HG03039 (cell line): ENCODE results near the gene ACADVL.

Source experiments
- ATAC-seq: cut with Tn5 transposase; IDR thresholded peaks from one replicate; pipeline ENCODE4 v1.9.1; 2021; ENCODE audit warnings: mild to moderate bottlenecking, moderate library complexity; ENCODE audit not compliant: unreplicated experiment

Gene ACADVL

GRCh38 chr17:7191069-7191468 lies 28.7 kb upstream of the ACADVL start:
- ATAC-seq: no peak

DNA sequence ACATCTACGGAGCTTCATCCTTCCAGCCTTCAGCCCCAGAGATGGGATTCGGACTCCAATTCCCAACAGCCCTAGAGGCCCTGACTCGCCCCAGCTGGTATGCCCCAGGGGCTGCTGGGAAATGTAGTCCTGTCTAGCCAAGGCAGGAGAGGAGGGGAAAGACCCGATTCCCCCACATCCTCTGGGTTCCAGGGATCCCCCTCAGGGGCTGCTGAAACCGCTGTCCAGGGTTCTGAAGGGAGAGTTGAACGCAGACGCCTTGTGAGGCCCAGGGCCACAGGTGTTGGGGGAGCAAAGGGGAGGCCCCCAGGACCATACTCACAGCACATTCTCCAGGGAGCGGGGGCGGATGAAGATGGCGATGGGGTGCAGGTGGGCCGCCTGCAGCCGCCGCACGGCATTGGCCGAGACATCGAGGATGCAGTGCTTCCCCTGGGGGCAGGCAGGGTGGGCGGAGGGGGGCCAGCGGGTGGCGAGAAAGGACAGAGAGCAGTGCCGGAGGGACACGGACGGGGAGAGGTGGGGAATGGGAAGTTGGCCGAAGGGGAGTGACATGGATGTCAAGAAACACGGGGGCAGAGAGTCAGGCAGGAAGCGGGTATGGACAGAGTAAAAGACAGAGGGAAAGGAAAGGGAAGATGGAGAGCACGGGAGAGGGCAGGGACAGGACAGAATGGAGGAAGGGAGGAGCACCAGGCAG lies 28.0 kb upstream of the ACADVL start:
- ATAC-seq: no peak

GRCh38 chr17:7192271-7192937 lies 27.3 kb upstream of the ACADVL start:
- ATAC-seq: no peak

- ATAC-seq: no peak
These were observed 23.8 kb upstream of the ACADVL start for GRCh38 chr17:7195971-7196370.

DNA sequence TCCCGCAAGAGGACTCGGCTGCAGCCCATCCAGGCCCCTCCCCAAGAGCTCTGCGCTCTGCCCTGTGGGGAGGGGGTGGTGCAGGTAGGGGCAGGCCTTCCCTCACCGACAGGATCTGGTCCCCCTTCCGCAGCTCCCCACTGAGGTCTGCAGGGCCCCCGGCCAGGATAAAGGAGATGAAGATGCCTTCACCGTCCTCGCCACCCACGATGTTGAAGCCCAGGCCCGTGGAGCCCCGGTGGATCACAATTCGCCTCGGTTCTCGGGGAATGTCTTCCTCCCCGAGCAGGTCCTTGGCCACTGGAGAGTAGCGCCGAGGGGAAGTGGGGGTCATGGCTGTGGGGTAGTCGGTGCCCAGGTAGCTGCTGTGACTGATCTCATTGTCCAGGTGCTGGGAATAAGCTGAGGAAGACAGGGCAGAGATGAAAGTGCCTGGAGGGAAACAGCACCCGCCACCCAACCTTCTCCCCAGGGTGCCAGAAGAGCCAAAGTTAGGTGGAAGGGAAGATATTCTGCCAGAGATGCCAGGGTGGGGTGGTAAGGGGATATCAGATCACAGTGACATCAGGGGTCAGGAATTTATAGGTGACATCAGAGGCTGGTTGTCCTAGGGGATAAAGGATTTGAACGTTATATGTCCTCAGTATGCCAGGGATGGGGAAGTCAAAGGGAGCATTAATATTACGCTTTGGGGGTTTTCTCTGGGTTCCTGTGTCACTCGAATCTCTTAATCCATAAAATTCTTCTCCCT lies 22.9 kb upstream of the ACADVL start:
- ATAC-seq: no peak

- no peak for ATAC-seq
These were observed 16.3 kb upstream of the ACADVL start for GRCh38 chr17:7203391-7203790.

DNA sequence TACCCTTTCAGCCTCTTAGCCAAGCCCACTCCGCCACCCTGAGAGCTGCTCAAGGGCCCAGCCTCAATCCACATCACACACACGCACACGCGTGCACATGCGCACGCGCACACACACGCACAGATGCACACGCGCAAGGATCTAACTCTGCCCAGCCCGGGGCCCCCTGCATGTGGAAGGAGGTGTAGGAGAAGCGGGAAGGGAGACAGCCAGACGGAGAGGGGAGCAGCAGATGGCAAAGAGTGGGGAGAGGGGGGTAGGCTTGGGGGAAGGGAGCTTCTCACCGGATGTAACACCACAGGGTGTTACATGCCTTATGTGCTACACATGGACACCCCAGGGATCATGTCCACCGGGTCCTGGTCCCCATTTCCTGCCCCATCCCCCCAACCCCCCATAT lies 15.4 kb upstream of the ACADVL start:
- ATAC-seq: no peak

- ATAC-seq: peak; percentile 66
These were observed 14.8 kb upstream of the ACADVL start for GRCh38 chr17:7204828-7205461.

DNA sequence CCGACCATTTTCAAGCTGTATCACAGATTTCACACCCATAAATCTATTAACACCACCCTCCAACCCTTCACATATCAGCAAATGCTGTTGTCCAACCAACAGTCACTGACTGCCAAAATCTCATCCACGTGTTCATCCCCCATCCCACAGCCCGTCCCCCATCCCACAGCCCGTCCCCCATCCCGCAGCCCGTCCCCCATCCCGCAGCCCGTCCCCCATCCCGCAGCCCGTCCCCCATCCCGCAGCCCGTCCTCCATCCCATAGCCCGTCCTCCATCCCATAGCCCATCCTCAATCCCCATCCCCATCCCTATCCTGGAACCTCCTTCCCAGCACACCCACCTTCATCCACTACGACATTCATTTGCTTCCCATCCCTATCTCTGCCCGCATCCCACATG lies 14.2 kb upstream of the ACADVL start:
- ATAC-seq: no peak

DNA sequence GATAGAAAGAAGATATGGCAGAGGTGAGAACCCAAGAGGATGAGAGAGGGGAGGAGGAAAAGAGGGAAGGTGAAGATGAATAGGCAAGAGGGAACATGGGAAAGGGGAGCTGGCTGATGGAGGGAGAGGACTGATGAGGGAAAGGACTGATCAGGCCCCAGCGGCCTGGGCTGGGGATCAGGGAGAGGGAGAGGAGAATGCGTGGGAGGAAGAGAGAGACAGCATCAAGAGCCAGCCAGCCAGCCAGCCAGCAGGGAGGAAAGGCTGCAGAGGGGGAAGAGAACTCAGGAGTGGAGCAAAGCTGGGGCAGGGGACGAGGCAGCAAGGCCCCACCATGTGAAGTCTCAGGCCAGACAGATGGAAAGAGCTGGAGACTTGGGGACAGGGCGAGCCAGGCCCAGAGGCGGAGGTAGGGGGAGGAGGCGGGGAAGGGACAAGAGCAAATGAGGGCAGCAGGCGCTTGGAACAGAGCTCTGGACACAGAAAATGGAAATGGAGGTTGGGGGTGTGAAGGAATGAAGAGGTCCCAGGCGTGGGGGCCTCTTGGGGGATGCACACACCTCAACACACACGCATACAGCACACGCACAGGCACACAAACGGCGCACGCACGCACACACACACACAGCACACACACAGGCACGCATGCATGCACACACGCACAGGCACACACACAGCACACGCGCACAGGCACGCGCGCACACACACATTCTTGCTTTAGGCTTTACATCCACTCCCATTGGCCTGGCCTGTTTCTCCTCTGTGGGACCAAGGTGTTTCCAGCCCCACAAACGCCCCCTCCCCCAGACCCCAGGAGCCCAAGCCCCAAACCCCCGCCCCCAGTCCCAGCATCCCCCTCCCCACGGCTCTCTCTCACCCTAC lies 12.4 kb upstream of the ACADVL start:
- no peak for ATAC-seq

- ATAC-seq: no peak
These were observed 11.6 kb upstream of the ACADVL start for GRCh38 chr17:7208027-7208571.

DNA sequence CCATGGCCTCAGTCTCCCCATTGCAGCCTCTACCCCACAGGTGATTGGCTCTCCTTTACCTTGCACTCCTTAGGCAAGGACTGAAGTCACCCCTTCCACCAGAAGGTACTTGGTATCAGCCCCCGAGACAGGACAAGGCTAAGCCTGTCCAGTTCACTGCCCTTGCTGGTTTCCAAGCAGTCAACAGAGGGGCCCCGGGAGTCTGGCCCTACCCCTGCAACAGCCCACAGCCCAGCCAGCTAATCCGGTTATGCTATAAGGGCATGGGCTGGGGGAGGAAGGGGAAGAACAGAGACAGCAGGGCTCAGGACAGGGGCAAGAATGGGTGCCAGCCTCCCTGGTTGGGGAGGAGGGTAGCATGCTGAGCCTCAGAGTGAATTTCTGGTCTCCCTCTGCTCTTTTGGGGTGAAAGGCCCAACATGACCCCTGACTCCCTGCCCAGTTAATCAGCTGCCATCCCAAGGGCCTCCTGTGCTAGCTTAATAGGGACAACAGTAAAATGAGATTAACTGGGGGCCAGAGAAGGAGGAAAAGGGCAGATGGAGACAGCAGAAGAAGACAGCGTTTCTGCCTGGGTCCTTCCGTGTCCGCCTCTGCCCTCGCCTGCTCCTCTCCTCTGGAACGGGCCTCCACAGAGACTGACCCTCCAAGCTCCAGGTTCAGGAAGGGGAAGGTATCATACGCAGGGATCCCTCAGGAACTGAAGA lies 10.8 kb upstream of the ACADVL start:
- ATAC-seq: no peak

DNA sequence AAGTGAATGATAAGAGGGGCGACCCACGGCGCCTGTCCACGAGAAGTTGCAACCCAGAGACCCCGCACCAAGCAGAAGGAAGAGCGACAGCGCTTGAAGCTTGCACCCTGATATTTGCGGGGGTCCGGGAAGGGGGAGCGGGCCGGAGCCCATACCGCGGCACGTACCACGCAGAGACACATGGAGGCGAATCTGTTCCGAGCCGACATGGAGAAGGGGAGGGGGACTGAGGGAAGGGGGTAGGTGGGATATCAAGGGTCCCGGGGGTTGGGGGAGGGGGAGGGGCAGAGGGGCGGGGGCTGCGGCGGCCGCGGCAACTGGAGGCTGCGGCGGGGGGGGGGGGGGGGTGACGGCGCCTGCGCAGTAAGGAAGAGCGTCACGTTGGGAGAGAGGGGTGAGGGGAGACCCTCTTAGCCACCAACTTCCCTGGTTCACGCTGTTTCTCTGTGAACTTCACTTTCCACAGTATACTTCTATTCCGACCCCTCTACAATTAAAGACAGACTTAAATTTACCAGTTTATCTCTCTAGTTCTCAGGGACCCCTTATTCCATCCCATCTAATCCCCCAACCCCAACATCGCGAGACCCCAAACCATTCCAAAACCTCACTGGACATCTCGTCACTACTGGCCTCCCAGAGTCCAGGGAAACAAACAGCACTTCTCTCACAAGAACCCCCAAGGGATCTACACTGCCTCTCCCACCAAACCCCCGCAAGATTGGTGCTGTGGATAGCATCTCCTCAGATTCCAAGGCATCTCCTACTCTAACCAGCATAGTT lies 8.1 kb upstream of the ACADVL start:
- ATAC-seq: no peak

DNA sequence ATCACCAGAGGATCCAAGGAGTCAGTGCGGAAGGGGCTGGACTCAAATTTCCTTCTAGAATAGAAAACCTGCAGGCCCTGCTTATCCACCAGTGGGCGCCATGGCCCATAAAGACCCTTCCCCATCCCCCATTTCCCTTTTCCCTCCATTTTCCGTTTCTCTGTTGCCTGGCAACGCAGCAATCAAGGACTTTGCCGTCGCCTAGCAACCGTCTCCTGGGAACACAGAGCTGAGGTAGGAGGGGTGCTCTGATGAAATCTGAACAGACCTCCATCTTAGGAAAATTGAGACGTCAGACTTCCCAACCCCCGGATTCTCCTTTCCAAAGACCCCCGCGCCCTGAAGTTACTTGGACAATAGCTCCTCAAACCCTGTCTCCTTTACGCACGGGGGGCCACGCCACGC lies 5.8 kb upstream of the ACADVL start:
- ATAC-seq: no peak

DNA sequence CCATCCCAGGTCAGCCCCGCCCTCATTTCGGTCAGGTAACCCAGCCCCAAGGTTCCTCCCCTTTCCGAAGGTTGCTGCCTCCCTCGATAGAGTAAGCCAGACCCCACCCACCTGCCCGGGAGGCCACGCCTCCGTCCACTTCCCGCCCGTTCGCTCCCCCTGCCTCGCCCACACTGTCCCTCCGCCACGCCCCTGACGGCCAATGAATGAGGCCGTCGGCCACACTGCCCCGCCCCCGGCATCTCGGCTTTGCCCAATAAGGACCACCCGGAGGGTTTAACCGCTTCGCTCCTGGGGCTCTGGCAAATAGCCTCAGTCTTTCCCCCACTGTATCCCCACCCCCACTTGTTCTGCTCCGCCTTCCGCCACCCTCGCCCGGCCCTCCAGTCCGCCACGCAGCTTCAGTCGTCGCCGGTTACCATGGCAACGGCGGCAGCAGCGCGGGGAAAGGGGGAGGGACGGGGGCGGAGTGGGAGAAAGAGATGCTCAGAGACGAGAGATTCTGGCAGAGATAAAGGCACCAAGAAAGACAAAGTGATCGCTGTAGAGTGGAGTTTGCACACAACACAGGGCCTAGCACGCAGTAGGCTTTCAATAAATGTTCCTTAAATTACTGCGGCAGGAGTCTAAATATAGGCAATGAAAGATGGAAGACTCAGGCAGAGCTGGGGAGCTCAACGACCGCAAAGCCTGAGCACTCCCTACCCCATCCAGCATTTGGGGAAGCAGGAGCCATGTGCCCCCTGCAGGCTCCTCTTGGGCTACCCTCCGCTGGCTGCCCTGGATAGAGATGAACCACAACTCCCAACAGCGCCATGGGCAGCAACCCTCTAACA lies 5.2 kb upstream of the ACADVL start:
- ATAC-seq: peak; percentile 67

DNA sequence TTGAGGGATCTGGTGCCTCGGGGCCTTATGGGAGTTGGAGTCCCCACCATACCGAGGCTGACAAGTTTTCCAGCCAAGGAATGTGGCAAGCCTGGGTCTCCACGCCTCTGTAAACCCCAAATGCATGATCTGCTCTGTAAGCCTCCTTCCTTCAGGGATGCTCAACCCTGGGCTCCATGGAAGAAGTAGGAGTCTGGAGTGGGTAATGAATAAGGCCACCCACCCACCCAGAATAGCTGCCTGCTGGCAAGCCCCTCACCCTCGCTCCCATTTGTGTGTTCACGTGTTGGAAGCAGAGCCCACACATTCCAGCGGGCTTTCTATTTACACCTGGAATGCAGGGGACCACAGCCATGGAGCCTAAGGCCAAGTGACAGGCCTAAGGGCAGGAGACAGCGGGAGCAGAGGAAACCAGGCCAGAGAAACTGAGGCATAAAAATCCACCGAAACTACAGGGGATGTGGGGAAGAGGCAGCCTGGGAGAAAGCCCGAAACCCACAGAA lies 4.6 kb upstream of the ACADVL start:
- ATAC-seq: no peak

DNA sequence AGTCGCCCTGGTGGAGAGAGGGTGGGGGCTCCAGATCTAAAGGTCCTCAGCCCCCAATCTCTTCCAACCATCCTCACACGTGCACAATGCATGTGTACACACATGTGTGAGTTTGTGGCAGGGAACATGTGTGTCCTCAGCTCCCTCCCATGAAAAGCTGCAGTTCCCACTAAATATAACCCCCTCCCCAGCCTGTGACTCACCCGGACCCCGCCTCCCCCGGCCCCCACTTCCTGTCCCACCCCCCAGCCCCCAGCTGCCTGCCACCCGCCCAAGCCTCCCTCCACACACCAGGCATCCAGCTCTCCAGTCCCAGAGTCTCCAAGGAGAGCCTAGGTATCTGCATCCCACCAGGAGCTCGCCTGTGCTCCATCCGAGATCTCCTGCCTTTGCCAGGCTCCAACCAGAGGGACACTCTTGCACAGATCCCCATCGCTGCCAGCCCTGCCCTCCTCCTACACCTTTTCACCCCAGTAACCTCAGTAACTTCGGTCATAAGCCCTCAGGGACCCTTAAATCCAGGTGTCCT lies 4.0 kb upstream of the ACADVL start:
- no peak for ATAC-seq
